Suppressor macrophage (primary cell): ENCODE measurements around the gene CAV2.
A peak's percentile ranks its signal among the peaks of the same experiment; 100 is the strongest.

Source experiments
- DNase-seq, 4 experiments: peaks; one replicate each; pipeline ENCODE4 v3.0.0-alpha.2; 2020 to 2022

The CAV2 gene

GRCh38 chr7:116524609-116525297, 25.2 kb downstream of the CAV2 start, which contains the start of gene CAV1:
CAV1 (plus strand) TSS chr7:116525036; CDS start chr7:116525063, 27 bp downstream.
- peak; percentile 23 to 41 (median 26) for DNase-seq

- peak in 2 of 4 experiments; percentile 16 to 24 for DNase-seq
Observed at GRCh38 chr7:116525298-116525912, 25.9 kb downstream of the CAV2 start.

- DNase-seq = peak; percentile 67 to 87 (median 76)
Observed at GRCh38 chr7:116525913-116526861, 26.6 kb downstream of the CAV2 start.

GRCh38 chr7:116526897-116527296, 27.4 kb downstream of the CAV2 start:
- DNase-seq = no peak

GRCh38 chr7:116527521-116527920, 28.0 kb downstream of the CAV2 start:
- no peak for DNase-seq

- DNase-seq = no peak
Observed at GRCh38 chr7:116528008-116528789, 28.7 kb downstream of the CAV2 start.

GRCh38 chr7:116529250-116529649, 29.7 kb downstream of the CAV2 start:
- DNase-seq = no peak

- DNase-seq = peak in 2 of 4 experiments; percentile 31 to 52
Observed at GRCh38 chr7:116530107-116530820, 30.7 kb downstream of the CAV2 start.

- DNase-seq = no peak
Observed at GRCh38 chr7:116532102-116532688, 32.7 kb downstream of the CAV2 start.

- no peak for DNase-seq
Observed at GRCh38 chr7:116534790-116535189, 35.3 kb downstream of the CAV2 start.

GRCh38 chr7:116535416-116535815, 35.9 kb downstream of the CAV2 start:
- no peak for DNase-seq

GRCh38 chr7:116538138-116538537, 38.6 kb downstream of the CAV2 start:
- DNase-seq = no peak

GRCh38 chr7:116539879-116540278, 40.3 kb downstream of the CAV2 start:
- no peak for DNase-seq

GRCh38 chr7:116540743-116541142, 41.2 kb downstream of the CAV2 start:
- DNase-seq = no peak

- no peak for DNase-seq
Observed at GRCh38 chr7:116541951-116542350, 42.4 kb downstream of the CAV2 start.

- DNase-seq = no peak
Observed at GRCh38 chr7:116542618-116543017, 43.1 kb downstream of the CAV2 start.

GRCh38 chr7:116543664-116544063, 44.1 kb downstream of the CAV2 start:
- no peak for DNase-seq

- DNase-seq = no peak
Observed at GRCh38 chr7:116544487-116544886, 44.9 kb downstream of the CAV2 start.

GRCh38 chr7:116545411-116545993, 46.0 kb downstream of the CAV2 start:
- DNase-seq = no peak

- DNase-seq = no peak
Observed at GRCh38 chr7:116546054-116546453, 46.5 kb downstream of the CAV2 start.

- no peak for DNase-seq
Observed at GRCh38 chr7:116546916-116547315, 47.4 kb downstream of the CAV2 start.
